ENCODE data around the gene PLPPR5.
A peak's percentile ranks its signal among the peaks of the same experiment; 100 is the strongest.
"Not testable (repeated sequence)": the region's sequence is repeated elsewhere in the genome, so short reads cannot be mapped to it uniquely, and the experiment has no call there.

Gene PLPPR5

DNA sequence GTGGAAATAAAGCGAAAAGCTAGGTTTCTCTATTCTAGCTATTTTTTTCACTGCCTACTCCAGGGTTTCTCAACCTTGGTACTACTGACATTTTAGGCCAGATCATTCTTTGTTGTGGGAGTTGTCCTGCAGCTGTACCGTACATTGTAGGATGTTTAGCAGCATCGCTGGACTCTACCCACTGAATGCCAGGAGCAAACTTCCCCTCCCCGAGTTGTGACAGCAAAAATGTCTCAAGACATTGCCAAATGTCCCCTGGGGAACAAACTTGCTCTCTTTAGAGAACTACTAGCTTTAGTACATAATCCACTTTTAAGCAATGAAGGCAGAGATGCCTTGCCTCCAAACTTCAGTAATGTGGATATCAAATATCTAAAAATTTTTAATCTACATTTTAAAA lies 122.8 kb downstream of the PLPPR5 start:
- intact Hi-C loops (cut with DNase I) = no loop called here
- no peak for DNase-seq

DNA sequence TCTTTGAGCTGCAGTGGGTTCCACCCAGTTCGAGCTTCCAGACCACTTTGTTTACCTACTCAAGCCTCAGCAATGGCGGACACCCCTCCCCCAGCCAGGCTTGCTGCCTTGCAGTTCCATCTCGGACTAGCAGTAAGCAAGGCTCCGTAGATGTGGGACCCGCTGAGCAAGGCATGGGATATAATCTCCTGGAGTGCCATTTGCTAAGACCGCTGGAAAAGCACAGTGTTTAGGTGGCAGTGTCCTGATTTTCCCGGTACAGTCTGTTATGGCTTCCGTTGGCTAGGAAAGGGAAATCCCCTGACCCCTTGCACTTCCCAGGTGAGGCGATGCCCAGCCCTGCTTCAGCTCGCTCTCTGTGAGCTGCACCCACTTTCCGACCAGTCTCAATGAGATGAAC lies 123.4 kb downstream of the PLPPR5 start:
- DNase-seq; intact Hi-C loops (cut with DNase I): not testable (repeated sequence)

DNA sequence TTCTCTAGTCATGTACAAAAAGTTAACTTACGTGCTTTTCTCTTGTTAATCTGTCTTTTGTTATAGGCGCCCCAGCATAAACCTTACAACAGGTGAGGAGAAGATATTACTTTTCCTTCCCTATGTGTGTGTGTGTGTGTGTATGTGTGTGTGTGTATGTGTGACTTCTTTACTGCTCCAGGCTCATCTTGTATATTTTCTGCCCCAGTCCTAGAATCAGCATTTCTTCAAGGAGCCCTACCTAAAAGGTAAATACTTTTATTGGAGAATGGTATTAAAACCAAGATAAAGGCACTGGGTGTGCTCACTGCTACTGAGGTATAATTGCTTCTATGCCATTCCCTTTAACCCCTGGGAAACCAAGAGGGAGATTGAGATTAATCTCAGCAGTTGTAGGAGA lies 129.8 kb downstream of the PLPPR5 start:
- no peak for DNase-seq
- intact Hi-C loops (cut with DNase I) = no loop called here

DNA sequence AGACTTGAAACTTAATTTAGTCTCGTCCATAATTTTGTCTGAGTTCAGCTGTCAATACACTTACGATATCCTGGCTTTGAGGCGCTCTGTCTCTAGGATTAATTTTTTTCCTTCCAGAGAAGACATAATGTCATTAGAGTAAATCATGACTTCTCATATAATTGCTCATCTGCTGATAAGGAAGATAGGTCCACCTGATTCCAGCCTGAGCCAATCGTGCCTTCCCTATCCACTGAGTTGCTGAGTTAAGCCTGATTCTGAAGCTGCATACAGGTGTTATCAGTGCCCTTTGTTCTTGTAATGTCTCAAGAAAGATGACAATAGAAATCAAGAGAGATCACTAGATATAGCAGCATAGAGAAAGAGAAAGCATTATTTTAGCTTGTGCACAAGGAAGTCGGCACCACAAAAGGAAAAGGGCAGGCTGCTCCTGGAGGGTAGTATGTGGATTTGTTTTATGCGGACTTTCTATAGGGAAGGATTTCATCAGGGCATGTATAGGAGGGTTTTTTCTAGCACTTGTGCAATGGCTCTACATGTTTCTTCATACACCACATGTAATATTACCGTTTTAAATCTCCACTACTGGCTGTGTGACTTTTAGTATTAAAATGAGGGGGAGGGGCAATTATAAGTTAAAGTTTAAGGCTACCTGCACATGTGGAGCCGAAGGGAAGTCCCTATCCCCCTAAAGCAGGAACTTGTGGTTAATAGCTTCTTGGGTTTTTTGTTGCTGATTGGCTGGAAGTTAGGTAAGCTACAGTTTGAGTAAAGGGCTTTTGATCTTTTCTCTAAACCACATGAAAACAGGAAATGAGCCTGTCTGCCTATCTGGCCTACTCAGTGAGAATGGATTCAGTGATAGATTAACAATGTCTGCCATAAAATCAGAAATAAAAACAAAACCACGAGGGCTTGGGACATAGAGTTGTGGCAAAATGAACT lies 133.4 kb downstream of the PLPPR5 start:
- intact Hi-C loops (cut with DNase I) = no loop called here
- DNase-seq = peak in 1 of 42 donors; percentile 35

DNA sequence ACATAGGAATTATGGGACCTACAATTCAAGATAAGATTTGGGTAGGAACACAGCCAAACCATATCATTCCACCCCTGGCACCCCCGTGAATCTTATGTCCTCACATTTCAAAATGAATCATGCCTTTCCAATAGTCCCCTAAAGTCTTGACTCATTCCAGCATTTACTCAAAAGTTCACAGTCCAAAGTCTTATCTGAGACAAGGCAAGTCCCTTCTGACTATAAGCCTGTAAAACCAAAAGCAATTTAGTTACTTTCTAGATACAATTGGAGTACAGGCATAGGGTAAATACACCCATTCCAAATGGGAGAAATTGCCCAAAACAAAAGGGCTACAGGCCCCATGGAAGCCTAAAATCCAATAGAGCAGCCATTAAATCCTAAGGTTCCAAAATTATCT lies 138.9 kb downstream of the PLPPR5 start:
- no peak for DNase-seq
- intact Hi-C loops (cut with DNase I) = no loop called here

DNA sequence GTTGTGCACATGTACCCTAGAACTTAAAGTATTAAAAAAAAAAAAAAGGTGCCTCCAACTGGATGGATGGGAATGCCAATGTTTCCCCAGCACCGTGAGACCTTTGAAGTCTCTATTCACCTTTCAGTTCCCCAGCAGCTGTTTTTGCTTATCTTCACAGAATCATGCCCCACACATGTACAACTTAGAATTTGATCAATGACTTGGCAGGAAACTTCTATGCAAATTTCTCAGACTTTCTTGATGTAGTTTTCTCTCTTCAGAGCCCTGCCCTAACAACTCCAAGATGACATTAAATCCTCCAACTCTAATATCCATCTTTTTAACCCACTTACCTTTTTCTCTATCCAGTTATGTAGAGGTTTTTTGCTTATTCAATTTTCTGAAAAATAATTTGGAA lies 144.3 kb downstream of the PLPPR5 start:
- intact Hi-C loops (cut with DNase I) = no loop called here
- DNase-seq = no peak

DNA sequence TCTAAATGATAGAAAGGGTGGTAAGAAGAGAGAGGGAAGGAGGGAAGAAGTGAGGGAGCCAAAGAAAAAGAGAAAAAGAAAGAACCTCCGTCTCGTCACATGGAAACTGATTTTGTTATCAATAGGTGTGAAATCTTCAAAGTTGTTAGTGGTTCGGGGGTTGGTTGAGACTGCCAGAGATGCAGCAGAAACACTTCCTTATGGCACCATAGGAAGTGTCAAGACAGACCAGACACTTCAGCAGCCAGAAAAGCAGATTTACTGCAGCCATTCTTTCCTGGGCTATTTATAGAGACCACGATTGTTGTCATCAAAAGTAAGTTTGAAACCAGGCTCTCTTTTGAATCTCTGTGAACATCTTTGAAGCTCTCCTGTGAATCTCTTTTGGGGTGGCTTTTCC lies 150.5 kb downstream of the PLPPR5 start:
- intact Hi-C loops (cut with DNase I) = loop anchor here (10.0 kb wide), 1 partner anchor 59 kb away; no protein-coding TSS in a partner anchor
- no peak for DNase-seq

DNA sequence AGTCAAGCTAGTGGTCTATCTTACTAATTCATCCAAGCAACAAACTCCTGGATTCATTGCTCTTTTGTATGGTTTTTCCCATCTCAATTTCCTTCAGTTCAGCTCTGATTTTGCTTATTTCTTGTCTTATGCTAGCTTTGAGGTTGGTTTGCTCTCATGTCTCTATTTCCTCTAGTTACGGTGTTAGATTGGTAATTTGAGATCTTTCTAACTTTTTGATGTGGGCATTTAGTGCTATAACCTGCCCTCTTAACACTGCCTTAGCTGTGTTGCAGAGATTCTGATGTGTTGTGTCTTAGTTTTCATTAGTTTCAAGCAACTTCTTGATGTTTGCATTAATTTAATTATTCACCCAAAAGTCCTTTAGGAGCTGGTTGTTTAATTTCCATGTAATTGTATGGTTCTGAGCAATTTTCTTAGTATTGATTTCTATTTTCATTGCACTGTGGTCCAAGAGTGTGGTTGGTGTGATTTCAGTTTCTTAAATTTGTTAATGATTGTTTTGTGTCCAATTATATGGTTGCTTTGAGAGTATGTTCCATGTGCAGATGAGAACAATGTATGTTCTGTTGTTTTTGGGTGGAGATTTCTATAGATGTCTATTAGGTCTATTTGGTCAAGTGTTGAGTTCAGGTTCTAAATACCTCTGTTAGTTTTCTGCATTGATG lies 154.6 kb downstream of the PLPPR5 start:
- intact Hi-C loops (cut with DNase I) = loop anchor here (10.0 kb wide), 1 partner anchor 55 kb away; no protein-coding TSS in a partner anchor
- DNase-seq = no peak

DNA sequence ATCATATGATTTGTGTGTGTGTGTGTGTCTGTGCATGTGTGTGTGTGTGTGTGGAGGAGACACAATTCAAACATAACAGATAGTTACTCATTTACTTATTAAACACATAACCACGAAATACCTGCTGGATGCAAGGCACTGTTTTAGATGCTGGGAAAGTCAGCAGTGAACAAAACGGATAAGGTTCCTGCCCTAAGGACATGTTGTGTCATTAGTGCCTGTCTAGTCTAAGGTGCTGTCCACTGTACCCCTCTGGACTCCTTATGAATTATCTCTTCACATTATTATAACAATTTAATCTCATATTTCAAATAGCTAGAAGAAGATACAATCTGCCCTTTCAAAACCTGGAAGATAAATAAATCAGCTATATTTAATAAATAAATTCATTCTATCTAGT lies 162.4 kb downstream of the PLPPR5 start:
- intact Hi-C loops (cut with DNase I) = no loop called here
- DNase-seq = no peak

All from head of caudate nucleus (tissue), 42 donors.